PC-3 (cell line): ENCODE data around the gene NAPEPLD.
"Not testable (repeated sequence)": the region's sequence is repeated elsewhere in the genome, so short reads cannot be mapped to it uniquely, and the experiment has no call there.

ENCODE experiments used
- EZH2 ChIP-seq: fragments of 300-600 bp; sonication (generic); IDR thresholded peaks from one replicate; pipeline ENCODE4 v1.6.1; 2017; ENCODE audit warnings: antibody characterized with exemption, mild to moderate bottlenecking, low read length; ENCODE audit not compliant: unreplicated experiment
- TF ChIP-seq, protein P1 (sequence below): fragments of 300-600 bp; sonication (generic); conservative IDR thresholded peaks from 2 replicates; pipeline ENCODE4 v1.5.1; 2017; ENCODE audit warnings: antibody characterized with exemption, low read depth, mild to moderate bottlenecking, low read length

GRCh38 chr7:103163087-103163825 lies 14.4 kb upstream of the NAPEPLD start:
- TF ChIP-seq, protein P1, sequence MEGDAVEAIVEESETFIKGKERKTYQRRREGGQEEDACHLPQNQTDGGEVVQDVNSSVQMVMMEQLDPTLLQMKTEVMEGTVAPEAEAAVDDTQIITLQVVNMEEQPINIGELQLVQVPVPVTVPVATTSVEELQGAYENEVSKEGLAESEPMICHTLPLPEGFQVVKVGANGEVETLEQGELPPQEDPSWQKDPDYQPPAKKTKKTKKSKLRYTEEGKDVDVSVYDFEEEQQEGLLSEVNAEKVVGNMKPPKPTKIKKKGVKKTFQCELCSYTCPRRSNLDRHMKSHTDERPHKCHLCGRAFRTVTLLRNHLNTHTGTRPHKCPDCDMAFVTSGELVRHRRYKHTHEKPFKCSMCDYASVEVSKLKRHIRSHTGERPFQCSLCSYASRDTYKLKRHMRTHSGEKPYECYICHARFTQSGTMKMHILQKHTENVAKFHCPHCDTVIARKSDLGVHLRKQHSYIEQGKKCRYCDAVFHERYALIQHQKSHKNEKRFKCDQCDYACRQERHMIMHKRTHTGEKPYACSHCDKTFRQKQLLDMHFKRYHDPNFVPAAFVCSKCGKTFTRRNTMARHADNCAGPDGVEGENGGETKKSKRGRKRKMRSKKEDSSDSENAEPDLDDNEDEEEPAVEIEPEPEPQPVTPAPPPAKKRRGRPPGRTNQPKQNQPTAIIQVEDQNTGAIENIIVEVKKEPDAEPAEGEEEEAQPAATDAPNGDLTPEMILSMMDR: not testable (repeated sequence)
- not testable (repeated sequence) for TF ChIP-seq EZH2
